ENCODE data around the gene UBE2S.
"Not testable (repeated sequence)": the region's sequence is repeated elsewhere in the genome, so short reads cannot be mapped to it uniquely, and the experiment has no call there.

UBE2S gene

GRCh38 chr19:55402509-55402908 is 5.1 kb downstream of the UBE2S start:
- DNase-seq: no peak

DNA sequence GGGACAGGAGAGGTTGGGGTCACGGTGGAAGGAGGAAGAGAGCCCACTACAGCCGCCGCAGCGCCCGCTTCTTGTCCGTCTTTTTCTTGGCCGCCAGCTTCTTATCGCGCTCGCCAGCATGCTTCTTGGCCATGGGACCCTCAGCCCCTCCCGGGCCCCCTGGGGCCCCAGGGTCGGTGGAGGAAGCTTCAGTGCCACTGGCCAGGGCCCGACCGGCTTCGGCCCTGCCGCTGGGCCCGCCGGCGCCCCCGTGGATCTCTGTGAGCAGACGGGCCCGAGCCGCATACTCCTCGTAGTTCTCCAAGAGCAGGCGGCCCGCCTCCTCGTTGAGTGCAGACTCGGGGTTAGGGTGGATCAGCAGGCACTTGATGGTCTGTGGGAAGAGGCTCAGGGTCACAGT is 6.2 kb downstream of the UBE2S start:
- DNase-seq: not testable (repeated sequence)

- DNase-seq: no peak
These were observed 7.1 kb downstream of the UBE2S start for GRCh38 chr19:55400281-55401087.

- DNase-seq: no peak
These were observed 9.2 kb downstream of the UBE2S start for GRCh38 chr19:55398200-55398925.

DNA sequence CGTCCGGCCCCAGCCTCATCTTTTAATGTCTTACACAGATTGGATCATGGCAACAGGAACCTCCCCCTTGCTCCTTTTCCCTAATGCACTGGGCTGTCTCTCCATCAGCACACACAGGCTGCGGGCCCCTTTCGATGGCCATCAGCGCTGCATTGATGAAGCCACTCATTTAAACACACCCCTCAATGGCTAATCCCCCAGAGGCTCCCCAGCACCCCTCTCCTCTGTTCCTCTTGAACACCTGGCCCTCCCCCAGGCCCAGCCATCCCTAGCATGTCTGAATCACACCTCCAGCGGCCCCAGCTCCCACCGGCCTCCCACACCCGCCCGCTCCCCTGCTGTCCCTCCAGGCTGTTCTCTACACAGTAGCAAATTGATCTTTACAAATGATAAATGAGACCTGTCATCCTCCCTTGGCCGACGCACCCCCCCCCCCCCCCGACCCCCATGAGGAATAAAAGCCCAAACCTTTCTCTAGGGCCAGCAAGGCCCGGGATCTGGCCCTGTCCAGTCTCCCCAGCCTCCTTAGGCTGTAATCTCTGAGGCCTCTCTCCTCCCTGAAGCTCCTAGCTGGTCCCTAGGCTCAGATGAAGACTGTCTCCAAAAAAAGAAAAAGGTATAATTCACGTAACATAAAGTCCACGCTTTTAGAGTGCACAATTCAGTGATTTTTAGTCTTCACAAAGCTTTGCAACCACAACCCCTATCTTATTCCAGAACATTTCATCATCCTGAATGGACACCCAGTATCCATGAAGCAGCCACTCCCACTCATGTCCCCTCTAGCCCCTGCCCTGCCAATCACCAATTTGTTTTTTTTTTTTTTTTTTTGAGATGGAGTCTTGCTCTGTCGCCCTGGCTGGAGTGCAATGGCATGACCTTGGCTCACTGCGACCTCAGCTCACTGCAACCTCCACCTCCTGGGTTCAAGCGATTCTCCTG is 14.5 kb downstream of the UBE2S start:
- DNase-seq: no peak

GRCh38 chr19:55391702-55392615 is 15.6 kb downstream of the UBE2S start:
- DNase-seq: no peak

GRCh38 chr19:55391191-55391670 is 16.4 kb downstream of the UBE2S start:
- no peak for DNase-seq

DNA sequence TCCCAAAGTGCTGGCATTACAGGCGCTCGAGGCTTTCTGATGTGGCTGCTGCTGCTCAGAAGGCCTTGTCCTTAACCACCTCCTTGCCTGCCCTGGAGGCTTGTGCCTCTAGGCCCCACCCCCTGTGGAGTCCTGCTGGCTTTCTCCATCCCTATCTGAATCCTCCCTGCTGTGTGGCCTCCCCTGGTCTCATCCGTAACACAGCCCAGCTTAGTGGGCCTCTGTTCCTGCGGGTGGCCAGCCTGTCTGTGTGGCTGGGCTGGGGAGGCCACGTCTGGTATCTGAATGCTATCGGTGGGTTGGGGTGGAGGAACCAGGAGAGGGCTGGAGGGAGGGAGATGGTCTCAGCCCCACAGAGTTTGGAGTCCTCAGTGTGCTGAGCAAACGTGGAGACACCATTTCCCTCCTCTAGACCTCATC is 17.1 kb downstream of the UBE2S start:
- DNase-seq: no peak

GRCh38 chr19:55389386-55390317 is 17.9 kb downstream of the UBE2S start:
- no peak for DNase-seq

GRCh38 chr19:55387736-55388497 is 19.7 kb downstream of the UBE2S start:
- DNase-seq: no peak

GRCh38 chr19:55386493-55386971 is 21.1 kb downstream of the UBE2S start:
- no peak for DNase-seq

- DNase-seq: no peak
These were observed 21.7 kb downstream of the UBE2S start, which contains the start of gene RPL28 for GRCh38 chr19:55385724-55386492. Gene RPL28, plus strand, starts transcription at chr19:55385932. Its CDS starts 426 bp downstream, at chr19:55386358.

DNA sequence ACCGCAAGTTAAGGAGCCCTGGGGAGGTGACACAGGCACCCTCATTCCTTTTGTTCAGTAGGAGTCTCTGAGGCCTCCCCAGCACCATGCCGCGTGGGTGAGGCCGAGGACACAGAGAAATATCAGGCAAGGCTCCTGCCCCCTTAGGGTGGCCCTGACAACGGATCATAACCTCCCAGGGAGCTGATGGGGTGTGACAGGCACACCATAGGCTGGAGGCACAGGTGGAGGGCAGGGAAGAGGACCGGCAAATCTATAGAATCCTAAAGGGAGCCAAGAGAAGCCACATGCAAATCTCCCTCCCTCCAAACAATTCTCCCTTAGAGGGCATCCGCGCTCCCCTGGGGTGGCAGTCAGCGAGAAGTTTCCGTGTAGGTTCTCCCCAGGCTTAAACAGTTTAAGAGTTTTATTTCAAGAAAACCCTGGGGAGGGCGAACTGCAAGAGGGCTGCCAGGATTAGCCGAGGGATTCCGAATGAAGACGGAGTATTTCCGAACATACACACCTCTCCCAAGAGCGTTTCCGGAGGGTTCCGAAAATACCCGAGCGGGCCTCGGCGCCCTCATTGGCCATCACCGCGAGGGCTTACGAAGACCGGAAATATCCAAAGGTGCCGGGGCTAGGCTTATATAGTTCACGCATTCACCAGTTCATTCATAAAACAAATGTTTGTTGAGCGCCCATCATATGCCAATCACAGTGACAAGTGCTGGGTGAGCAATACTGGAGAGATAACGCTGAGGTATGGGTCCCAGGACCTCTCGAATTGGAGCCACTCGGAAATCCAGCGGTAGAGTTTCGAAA is 22.5 kb downstream of the UBE2S start:
- DNase-seq: no peak

DNA sequence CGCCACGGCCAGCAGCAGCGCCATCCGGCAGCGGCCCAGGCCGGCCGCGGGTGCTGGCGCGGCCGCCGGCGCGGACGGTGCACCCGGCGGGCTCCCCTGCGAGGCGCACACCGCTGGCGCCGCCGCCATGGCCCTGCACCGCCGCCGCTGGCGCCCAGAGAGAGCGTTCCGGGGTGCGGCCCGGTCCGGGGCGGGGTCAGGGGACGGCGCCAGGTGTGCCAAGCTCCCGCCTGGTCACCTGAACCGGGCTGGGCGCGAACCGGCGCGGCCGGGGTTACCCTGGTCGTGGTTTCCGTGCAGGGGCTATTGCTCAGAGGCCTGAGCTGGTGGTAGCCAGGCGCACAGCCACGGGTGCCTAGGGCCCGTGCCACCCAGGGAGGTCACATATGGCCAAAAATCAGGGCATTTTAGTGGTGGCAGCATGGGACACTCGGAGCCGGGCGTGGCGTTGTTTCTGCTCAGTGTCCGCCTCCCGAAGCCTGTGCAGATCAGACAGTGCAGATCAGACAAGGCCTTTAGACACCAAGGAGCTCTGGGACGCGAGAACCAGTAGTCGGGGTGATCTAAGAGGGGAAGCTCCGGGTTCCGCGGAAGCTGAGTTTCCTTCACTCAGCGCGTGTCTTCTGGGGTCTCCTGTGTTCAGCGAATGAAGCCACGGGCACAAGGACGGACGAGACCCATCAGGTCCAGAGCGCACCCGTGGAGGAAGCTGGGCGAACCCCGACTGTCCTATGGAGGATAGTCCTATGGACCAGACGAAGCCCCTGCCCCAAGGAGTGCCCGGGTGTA is 23.3 kb downstream of the UBE2S start, which contains the start of gene TMEM238:
Gene TMEM238 (minus strand): TSS at position 162 of the 789 bp plus-strand sequence. CDS start 33 bp downstream, at position 129.
- DNase-seq: no peak

DNA sequence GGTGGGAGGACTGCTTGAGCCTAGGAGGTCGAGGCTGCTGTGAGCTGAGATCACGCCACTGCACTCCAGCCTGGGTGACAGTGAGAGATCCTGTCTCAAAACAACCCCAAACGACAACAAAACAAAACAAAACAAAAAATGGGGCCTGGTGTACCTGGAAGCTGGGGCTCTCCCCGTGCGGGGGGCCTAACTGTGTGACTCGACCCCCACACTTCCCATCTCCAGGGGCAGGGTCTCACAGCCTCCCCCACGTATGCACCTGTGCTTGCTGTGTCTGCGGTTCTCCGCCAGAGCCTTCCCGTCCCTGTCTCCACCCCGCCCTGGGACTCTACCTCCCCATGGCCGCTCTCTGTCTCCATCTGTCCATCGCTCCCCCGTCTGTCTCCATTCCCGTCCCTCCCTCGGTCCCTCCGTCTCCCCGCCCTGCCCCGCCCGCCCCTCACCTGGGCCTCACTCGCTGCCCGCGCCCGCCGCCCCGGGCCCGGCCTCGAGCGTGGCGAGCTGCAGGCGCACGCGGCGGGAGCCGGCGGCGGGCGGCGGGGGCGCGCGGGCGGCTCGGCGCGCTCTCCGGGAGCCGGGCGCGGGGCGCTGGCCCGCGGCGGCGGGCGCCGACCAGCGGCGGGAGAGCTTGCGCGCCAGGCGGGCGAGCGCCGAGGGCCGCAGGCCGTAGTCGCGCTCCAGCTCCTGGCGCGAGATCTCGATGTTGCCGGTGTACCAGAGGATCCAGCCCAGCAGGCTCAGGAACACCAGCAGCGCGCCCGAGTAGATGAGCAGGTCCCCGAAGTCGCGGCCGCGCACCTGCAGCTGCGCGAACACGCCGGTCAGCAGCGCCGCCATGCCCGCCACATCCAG is 24.1 kb downstream of the UBE2S start:
- no peak for DNase-seq

DNA sequence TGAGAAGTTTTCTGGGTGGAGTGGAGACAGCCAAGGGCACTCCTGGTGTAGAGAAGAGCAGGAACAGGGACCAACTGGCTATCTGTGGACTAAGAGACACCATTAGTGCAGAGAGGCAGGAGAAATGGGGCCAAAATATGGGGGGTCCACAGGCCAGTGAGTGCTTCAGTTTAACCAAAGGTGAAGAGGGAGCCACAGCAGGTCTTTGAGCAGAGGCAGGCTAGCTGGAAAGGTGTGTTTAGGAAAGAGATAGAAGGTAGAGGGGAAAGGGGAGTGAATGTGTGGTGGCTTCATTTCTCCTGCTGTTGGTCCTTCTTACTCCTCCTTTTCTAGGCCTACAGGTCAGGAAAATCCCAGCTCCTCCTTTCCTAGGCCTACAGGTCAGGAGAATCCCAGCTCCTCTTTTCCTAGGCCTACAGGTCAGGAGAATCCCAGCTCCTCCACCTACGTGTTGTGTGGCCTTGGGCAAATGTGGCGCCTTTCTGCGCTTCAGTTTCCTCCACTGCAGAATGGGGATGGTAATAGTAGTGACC is 25.0 kb downstream of the UBE2S start:
- DNase-seq: no peak
